GM12874 (cell line): ENCODE data around the gene FNDC3B.

Source experiments
- CTCF ChIP-seq: IDR thresholded peaks from 2 replicates; pipeline ENCODE4 v1.5.1; 2011; ENCODE audit warnings: low read depth, mild to moderate bottlenecking, control low read depth, low read length, moderate library complexity; ENCODE audit not compliant: insufficient read depth

The FNDC3B gene

GRCh38 chr3:172216911-172217310, 177.5 kb downstream of the FNDC3B start:
- TF ChIP-seq CTCF, result no peak

GRCh38 chr3:172217877-172218276, 178.5 kb downstream of the FNDC3B start:
- TF ChIP-seq CTCF, result no peak

- no peak for TF ChIP-seq CTCF
These were observed 179.3 kb downstream of the FNDC3B start for GRCh38 chr3:172218350-172219323.

- TF ChIP-seq CTCF, result no peak
These were observed 180.4 kb downstream of the FNDC3B start for GRCh38 chr3:172219750-172220149.

GRCh38 chr3:172221547-172221946, 182.2 kb downstream of the FNDC3B start:
- no peak for TF ChIP-seq CTCF

- no peak for TF ChIP-seq CTCF
These were observed 183.2 kb downstream of the FNDC3B start for GRCh38 chr3:172222478-172223071.

- no peak for TF ChIP-seq CTCF
These were observed 184.5 kb downstream of the FNDC3B start for GRCh38 chr3:172223870-172224269.
